Caco-2 (cell line): ENCODE measurements around the gene DENND2C. TPM values are rescaled to one million over a fixed set of nuclear protein-coding genes. Genes with fewer than 3 reads are reported as not detected.
"Not testable (repeated sequence)": the region's sequence is repeated elsewhere in the genome, so short reads cannot be mapped to it uniquely, and the experiment has no call there.

ENCODE experiments used
- BruUV-seq: library from RNA; stranded (reverse); fragments of 400-500 nt; replicated peaks from 2 replicates; lab custom pipeline; 2021; lab: Mats Ljungman, UMichigan
- CTCF ChIA-PET: fragments of 300-600 bp; sonication (Branson Sonifier 250); formaldehyde crosslinking; loops from one replicate; lab custom pipeline; 2022; ENCODE audit warnings: antibody characterized with exemption; lab: Charles Lee
- POLR2A ChIA-PET: fragments of 300-600 bp; sonication (Branson Sonifier 250); formaldehyde crosslinking; loops from one replicate; lab custom pipeline; 2022; ENCODE audit warnings: antibody characterized with exemption; lab: Charles Lee
- DNase-seq, 2 experiments: peaks; one replicate each; pipeline versions ENCODE4 v3.0.0 to v3.0.0-alpha.2; 2020 to 2022
- H3K27me3 ChIP-seq: replicated peaks from 2 replicates; pipeline ENCODE4 v1.6.0; 2011; ENCODE audit warnings: low read length; ENCODE audit not compliant: control insufficient read depth, insufficient read depth
- H3K36me3 ChIP-seq: 2 replicates; pipeline ENCODE4 v1.5.1; 2011; ENCODE audit warnings: low read length; ENCODE audit not compliant: control insufficient read depth, insufficient read depth
- H3K4me1 ChIP-seq: fragments of 250-450 bp; sonication (Bioruptor Pico); 2 replicates; pipeline ENCODE4 v1.5.1; 2020; ENCODE audit warnings: mild to moderate bottlenecking
- H3K4me3 ChIP-seq: 2 replicates; pipeline ENCODE4 v1.5.1; 2011; ENCODE audit warnings: low read depth, mild to moderate bottlenecking, control low read depth, low read length
- H3K9me3 ChIP-seq: fragments of 250-450 bp; sonication (Bioruptor Pico); 2 replicates; pipeline ENCODE4 v1.5.1; 2020; ENCODE audit warnings: mild to moderate bottlenecking, moderate library complexity
- H3K27ac Mint-ChIP-seq: one replicate; pipeline ENCODE4 v1.8.0; 2022; ENCODE audit warnings: mixed read lengths; ENCODE audit not compliant: unreplicated experiment
- H3K27me3 Mint-ChIP-seq: one replicate; pipeline ENCODE4 v1.8.0; 2022; ENCODE audit warnings: mixed read lengths; ENCODE audit not compliant: insufficient read depth, unreplicated experiment
- H3K36me3 Mint-ChIP-seq: one replicate; pipeline ENCODE4 v1.8.0; 2022; ENCODE audit warnings: mild to moderate bottlenecking, mixed read lengths; ENCODE audit not compliant: insufficient read depth, unreplicated experiment
- H3K4me1 Mint-ChIP-seq: one replicate; pipeline ENCODE4 v1.8.0; 2022; ENCODE audit warnings: low read depth, mixed read lengths; ENCODE audit not compliant: unreplicated experiment
- H3K4me3 Mint-ChIP-seq: one replicate; pipeline ENCODE4 v1.8.0; 2022; ENCODE audit warnings: mild to moderate bottlenecking, moderate library complexity, mixed read lengths; ENCODE audit not compliant: unreplicated experiment
- H3K9me3 Mint-ChIP-seq: one replicate; pipeline ENCODE4 v1.8.0; 2022; ENCODE audit warnings: mixed read lengths; ENCODE audit not compliant: unreplicated experiment
- intact Hi-C: fragments of 100-400 bp; cut with micrococcal nuclease; formaldehyde crosslinking; loops from one replicate; pipeline ENCODE4 v1.10.0; 2022; ENCODE audit not compliant: unreplicated experiment
- total RNA-seq: library from RNA; stranded (reverse); gene quantifications from 2 replicates; pipeline ENCODE4 v1.2.3, GENCODE V29; 2022
- TF ChIP-seq, protein P1 (sequence below), 2 experiments: fragments of 200-600 bp in 1 of 2; IDR thresholded peaks; 1 replicate in 1 of 2; 2 replicates in 1 of 2; pipeline versions ENCODE4 v1.5.1 to v1.8.0; 2011 to 2022; ENCODE audit warnings: antibody characterized with exemption in 1 of 2, control low read depth in 1 of 2, inconsistent platforms in 1 of 2, low read depth in 1 of 2, low read length in 1 of 2, mild to moderate bottlenecking in 1 of 2, moderate library complexity in 1 of 2; ENCODE audit not compliant: insufficient read depth in 1 of 2, severe bottlenecking in 1 of 2, unreplicated experiment in 1 of 2

Gene DENND2C
- total RNA-seq, 1 experiment from 2014 or later, result 1.1 TPM

DNA sequence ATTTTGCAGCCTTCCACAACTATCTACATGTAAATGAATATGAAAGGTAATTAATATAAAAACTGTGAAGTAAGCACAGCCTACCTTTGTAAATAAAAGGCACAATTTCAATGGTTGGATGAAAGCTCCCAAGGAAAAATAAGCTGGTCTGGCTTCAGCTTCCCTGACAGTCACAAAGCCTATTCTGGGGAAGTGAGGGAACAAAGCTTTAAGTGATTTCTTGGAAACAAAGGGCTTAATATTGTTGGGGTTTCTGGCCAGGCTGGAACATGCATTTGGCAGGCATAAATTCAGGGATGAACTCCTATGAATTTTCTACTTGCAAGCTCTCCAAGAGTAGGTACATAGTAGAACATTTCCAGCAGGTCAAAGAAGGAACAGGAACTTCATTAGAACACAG lies 105.7 kb downstream of the DENND2C start:
- no TSS peak for BruUV-seq
- intact Hi-C loops, result no loop called here
- Histone ChIP-seq H3K36me3 (no peaks in the 10 kb centered on the region), H3K4me3 (no peak overlapping the region), H3K4me1 (no peaks in the 10 kb centered on the region), H3K9me3 (no peaks in the 10 kb centered on the region), H3K27me3 (no peaks in the 10 kb centered on the region)
- CTCF ChIA-PET, result no interaction called here
- no peak overlapping the region for H3K4me3 Mint-ChIP-seq
- no peaks in the 10 kb centered on the region for H3K4me1 Mint-ChIP-seq
- H3K36me3 Mint-ChIP-seq, result peaks cover 26% of the 10 kb centered on the region
- H3K27me3 Mint-ChIP-seq, result no peaks in the 10 kb centered on the region
- POLR2A ChIA-PET, result no interaction called here
- TF ChIP-seq, protein P1, sequence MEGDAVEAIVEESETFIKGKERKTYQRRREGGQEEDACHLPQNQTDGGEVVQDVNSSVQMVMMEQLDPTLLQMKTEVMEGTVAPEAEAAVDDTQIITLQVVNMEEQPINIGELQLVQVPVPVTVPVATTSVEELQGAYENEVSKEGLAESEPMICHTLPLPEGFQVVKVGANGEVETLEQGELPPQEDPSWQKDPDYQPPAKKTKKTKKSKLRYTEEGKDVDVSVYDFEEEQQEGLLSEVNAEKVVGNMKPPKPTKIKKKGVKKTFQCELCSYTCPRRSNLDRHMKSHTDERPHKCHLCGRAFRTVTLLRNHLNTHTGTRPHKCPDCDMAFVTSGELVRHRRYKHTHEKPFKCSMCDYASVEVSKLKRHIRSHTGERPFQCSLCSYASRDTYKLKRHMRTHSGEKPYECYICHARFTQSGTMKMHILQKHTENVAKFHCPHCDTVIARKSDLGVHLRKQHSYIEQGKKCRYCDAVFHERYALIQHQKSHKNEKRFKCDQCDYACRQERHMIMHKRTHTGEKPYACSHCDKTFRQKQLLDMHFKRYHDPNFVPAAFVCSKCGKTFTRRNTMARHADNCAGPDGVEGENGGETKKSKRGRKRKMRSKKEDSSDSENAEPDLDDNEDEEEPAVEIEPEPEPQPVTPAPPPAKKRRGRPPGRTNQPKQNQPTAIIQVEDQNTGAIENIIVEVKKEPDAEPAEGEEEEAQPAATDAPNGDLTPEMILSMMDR (IDR thresholded peaks at IDR 0.05; ENCODE audit: insufficient read depth in 1 of 2, low read depth in 1 of 2, low read length in 1 of 2, severe bottlenecking in 1 of 2, unreplicated experiment in 1 of 2), result no peak
- H3K27ac Mint-ChIP-seq, result no peak overlapping the region
- DNase-seq, result no peak
- H3K9me3 Mint-ChIP-seq, result peaks cover 9% of the 10 kb centered on the region

DNA sequence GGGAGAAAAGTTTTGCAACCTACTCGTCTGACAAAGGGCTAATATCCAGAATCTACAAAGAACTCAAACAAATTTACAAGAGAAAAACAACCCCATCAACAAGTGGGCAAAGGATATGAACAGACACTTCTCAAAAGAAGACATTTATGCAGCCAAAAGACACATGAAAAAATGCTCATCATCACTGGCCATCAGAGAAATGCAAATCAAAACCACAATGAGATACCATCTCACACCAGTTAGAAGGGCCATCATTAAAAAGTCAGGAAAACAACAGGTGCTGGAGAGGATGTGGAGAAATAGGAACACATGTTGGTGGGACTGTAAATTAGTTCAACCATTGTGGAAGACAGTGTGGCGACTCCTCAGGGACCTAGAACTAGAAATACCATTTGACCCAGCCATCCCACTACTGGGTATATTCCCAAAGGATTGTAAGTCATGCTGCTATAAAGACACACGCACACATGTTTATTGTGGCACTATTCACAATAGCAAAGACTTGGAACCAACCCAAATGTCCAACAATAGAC lies 106.8 kb downstream of the DENND2C start:
- H3K4me3 Mint-ChIP-seq, H3K36me3 ChIP-seq, H3K27ac Mint-ChIP-seq, H3K9me3 Mint-ChIP-seq, H3K4me1 Mint-ChIP-seq, POLR2A ChIA-PET, H3K4me3 ChIP-seq, H3K27me3 ChIP-seq, DNase-seq, BruUV-seq, H3K4me1 ChIP-seq, H3K9me3 ChIP-seq, CTCF ChIA-PET, intact Hi-C loops, H3K27me3 Mint-ChIP-seq: not testable (repeated sequence)
- H3K36me3 Mint-ChIP-seq, result peaks cover 19% of the 10 kb centered on the region

DNA sequence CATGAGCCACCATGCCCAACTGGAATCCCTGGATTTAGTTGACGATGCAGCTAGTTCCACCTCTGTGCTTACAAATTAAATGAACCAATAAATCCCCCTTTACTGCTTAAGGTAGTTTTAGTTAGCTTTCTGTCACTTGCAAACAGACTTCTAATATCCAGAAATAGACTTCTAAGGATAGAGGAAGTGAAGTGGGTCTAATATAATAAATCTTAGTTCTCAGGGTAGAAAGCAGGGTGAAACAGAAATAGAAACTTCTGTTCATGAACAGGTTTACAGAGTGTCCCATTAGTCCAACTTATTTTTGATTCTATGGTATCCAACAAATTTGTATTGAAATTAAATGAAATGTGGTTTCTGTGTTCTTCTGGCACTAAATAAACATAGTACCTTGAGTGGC lies 108.5 kb downstream of the DENND2C start:
- Histone ChIP-seq H3K4me3 (no peak overlapping the region), H3K4me1 (no peaks in the 10 kb centered on the region), H3K27me3 (no peaks in the 10 kb centered on the region), H3K9me3 (no peaks in the 10 kb centered on the region), H3K36me3 (no peaks in the 10 kb centered on the region)
- intact Hi-C loops, result no loop called here
- no peak overlapping the region for H3K4me3 Mint-ChIP-seq
- no peaks in the 10 kb centered on the region for H3K4me1 Mint-ChIP-seq
- CTCF ChIA-PET, result no interaction called here
- H3K9me3 Mint-ChIP-seq, result peaks cover 9% of the 10 kb centered on the region
- TF ChIP-seq, protein P1 (IDR thresholded peaks at IDR 0.05; ENCODE audit: insufficient read depth in 1 of 2, low read depth in 1 of 2, low read length in 1 of 2, severe bottlenecking in 1 of 2, unreplicated experiment in 1 of 2), result no peak
- BruUV-seq, result no TSS peak
- DNase-seq, result no peak
- POLR2A ChIA-PET, result no interaction called here
- no peaks in the 10 kb centered on the region for H3K27me3 Mint-ChIP-seq
- H3K27ac Mint-ChIP-seq, result no peak overlapping the region
- peaks cover 6% of the 10 kb centered on the region for H3K36me3 Mint-ChIP-seq
